ENCODE data around the gene RTN4RL2. TPM values are rescaled to one million over a fixed set of nuclear protein-coding genes. Genes with fewer than 3 reads are reported as not detected.

RTN4RL2 gene
- total and polyA plus RNA-seq, 10 of the 15 experiments (the other 5 are each of a cell fraction or from before 2014, with no cell fraction given): 0.14 to 1.1 (median 0.52) TPM; not detected in 4

DNA sequence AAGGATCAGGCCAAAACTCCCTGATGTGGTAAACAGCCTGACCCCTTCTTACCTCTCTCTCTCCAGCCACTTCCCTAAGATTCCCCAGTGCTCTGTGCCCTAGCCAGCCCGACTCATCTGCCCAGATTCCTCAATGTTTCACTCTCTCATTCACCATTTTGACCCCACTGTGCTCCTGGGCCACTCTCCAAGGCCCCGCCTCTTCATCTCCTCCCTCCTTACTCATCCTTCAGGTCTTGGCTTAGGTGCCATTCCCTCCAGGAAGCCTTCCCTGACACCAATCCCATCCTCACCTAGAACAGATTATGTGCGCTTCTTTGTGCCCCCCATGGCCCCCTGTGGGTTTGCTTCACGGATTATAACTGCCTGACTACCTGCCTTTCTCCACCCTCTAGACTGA, 46.6 kb upstream of the RTN4RL2 start:
- Histone ChIP-seq H3K79me2 (ENCODE audit: control insufficient read depth, insufficient read depth, low read length) (peaks cover 27% of the 10 kb centered on the region), H2AFZ (ENCODE audit: control insufficient read depth, low read depth, low read length) (no peak overlapping the region), H3K4me3 (no peak overlapping the region), H3K4me2 (ENCODE audit: control insufficient read depth, insufficient read depth) (peak overlapping the region; percentile 1; the same call in 1 of the 2 replicates), H3K27me3 (replicated peaks in 1 of 2; ENCODE audit: control insufficient read depth in 2 of 2, insufficient read depth in 2 of 2, low read length in 1 of 2) (no peaks in the 10 kb centered on the region), H3K9ac (ENCODE audit: control insufficient read depth, insufficient read depth, low read length) (no peak overlapping the region), H3K27ac (ENCODE audit: control insufficient read depth, insufficient read depth) (peak overlapping the region; percentile 2; the same call in 1 of the 2 replicates), H3K4me1 (ENCODE audit: control insufficient read depth, insufficient read depth, low read length) (peaks cover 22% of the 10 kb centered on the region), H3K9me3 (replicated peaks; ENCODE audit: control insufficient read depth, insufficient read depth, low read length) (no peaks in the 10 kb centered on the region; the same call in 2 of the 3 replicates), H4K20me1 (ENCODE audit: control insufficient read depth, insufficient read depth) (no peaks in the 10 kb centered on the region; the same call in 1 of the 2 replicates), H3K36me3 (ENCODE audit: control insufficient read depth in 2 of 2, insufficient read depth in 2 of 2, low read length in 1 of 2) (peaks cover 48 to 76% of the 10 kb centered on the region in 2 experiments)
- no peak for TF ChIP-seq WRNIP1 (IDR thresholded peaks at IDR 0.05; ENCODE audit: borderline replicate concordance, low read depth, low read length)
- no peak for TF ChIP-seq ZNF274 (IDR thresholded peaks at IDR 0.05; ENCODE audit: insufficient read depth, insufficient read length)
- no peak for TF ChIP-seq CHD2 (IDR thresholded peaks at IDR 0.05; ENCODE audit: borderline replicate concordance, low read depth, low read length)
- DNase-seq (ENCODE audit: low read depth, low spot score) (no peak), FAIRE-seq (no peak), ATAC-seq (no peak)
- CTCF ChIA-PET: no interaction called here
- POLR2A ChIA-PET: no interaction called here
- RAD21 ChIA-PET (ENCODE audit: unreplicated experiment): interaction anchor here (1.1 kb wide), 1 partner anchor 44 kb away, joined by 3 read pairs; no protein-coding TSS in a partner anchor
- intact Hi-C loops (cut with micrococcal nuclease; ENCODE audit: unreplicated experiment): no loop called here
- in situ Hi-C loops (cut with MboI): no loop called here
- WGBS (ENCODE audit: insufficient coverage, insufficient replicate concordance, low lambda C conversion rate, missing lambda C conversion rate): 98% methylated on average over 4 of the region's 4 CpGs
- SMC1A ChIA-PET (ENCODE audit: uncharacterized antibody, unreplicated experiment): interaction anchor here (0.7 kb wide), 1 partner anchor 16 kb away, joined by 4 read pairs; no protein-coding TSS in a partner anchor
- no TSS peak for BruUV-seq (replicated peaks)

GRCh38 chr11:57414612-57415212, 45.6 kb upstream of the RTN4RL2 start:
- no TSS peak for BruUV-seq (replicated peaks)
- ChIA-PET RAD21 (ENCODE audit: unreplicated experiment) (no interaction called here), SMC1A (ENCODE audit: uncharacterized antibody, unreplicated experiment) (no interaction called here), POLR2A (interaction anchor here (4.4 kb wide), 1 partner anchor 11 kb away, joined by 22 read pairs; no protein-coding TSS in a partner anchor), CTCF (no interaction called here)
- DNase-seq (ENCODE audit: low read depth, low spot score) (no peak), FAIRE-seq (no peak), ATAC-seq (peak; percentile 61)
- 87% methylated on average over 11 of the region's 11 CpGs for whole genome bisulfite sequencing (ENCODE audit: insufficient coverage, insufficient replicate concordance, low lambda C conversion rate, missing lambda C conversion rate)
- no peak overlapping the region for H3K4me2 ChIP-seq (ENCODE audit: control insufficient read depth, insufficient read depth)
- in situ Hi-C loops (cut with MboI) (no loop called here), intact Hi-C loops (cut with micrococcal nuclease; ENCODE audit: unreplicated experiment) (no loop called here)
- H3K79me2 ChIP-seq (ENCODE audit: control insufficient read depth, insufficient read depth, low read length): peaks cover 32% of the 10 kb centered on the region
- no peaks in the 10 kb centered on the region; the same call in 1 of the 2 replicates for H4K20me1 ChIP-seq (ENCODE audit: control insufficient read depth, insufficient read depth)
- no peak overlapping the region for H3K4me3 ChIP-seq
- H3K36me3 ChIP-seq (ENCODE audit: control insufficient read depth in 2 of 2, insufficient read depth in 2 of 2, low read length in 1 of 2): peaks cover 38 to 72% of the 10 kb centered on the region in 2 experiments
- H3K9ac ChIP-seq (ENCODE audit: control insufficient read depth, insufficient read depth, low read length): no peak overlapping the region
- H2AFZ ChIP-seq (ENCODE audit: control insufficient read depth, low read depth, low read length): no peak overlapping the region
- H3K27ac ChIP-seq (ENCODE audit: control insufficient read depth, insufficient read depth): no peak overlapping the region
- no peaks in the 10 kb centered on the region for H3K27me3 ChIP-seq (replicated peaks in 1 of 2; ENCODE audit: control insufficient read depth in 2 of 2, insufficient read depth in 2 of 2, low read length in 1 of 2)
- H3K4me1 ChIP-seq (ENCODE audit: control insufficient read depth, insufficient read depth, low read length): peaks cover 14% of the 10 kb centered on the region
- no peaks in the 10 kb centered on the region; the same call in 2 of the 3 replicates for H3K9me3 ChIP-seq (replicated peaks; ENCODE audit: control insufficient read depth, insufficient read depth, low read length)
- TF ChIP-seq, protein P1, sequence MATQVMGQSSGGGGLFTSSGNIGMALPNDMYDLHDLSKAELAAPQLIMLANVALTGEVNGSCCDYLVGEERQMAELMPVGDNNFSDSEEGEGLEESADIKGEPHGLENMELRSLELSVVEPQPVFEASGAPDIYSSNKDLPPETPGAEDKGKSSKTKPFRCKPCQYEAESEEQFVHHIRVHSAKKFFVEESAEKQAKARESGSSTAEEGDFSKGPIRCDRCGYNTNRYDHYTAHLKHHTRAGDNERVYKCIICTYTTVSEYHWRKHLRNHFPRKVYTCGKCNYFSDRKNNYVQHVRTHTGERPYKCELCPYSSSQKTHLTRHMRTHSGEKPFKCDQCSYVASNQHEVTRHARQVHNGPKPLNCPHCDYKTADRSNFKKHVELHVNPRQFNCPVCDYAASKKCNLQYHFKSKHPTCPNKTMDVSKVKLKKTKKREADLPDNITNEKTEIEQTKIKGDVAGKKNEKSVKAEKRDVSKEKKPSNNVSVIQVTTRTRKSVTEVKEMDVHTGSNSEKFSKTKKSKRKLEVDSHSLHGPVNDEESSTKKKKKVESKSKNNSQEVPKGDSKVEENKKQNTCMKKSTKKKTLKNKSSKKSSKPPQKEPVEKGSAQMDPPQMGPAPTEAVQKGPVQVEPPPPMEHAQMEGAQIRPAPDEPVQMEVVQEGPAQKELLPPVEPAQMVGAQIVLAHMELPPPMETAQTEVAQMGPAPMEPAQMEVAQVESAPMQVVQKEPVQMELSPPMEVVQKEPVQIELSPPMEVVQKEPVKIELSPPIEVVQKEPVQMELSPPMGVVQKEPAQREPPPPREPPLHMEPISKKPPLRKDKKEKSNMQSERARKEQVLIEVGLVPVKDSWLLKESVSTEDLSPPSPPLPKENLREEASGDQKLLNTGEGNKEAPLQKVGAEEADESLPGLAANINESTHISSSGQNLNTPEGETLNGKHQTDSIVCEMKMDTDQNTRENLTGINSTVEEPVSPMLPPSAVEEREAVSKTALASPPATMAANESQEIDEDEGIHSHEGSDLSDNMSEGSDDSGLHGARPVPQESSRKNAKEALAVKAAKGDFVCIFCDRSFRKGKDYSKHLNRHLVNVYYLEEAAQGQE (IDR thresholded peaks at IDR 0.05; ENCODE audit: low read depth, low read length): no peak
- TF ChIP-seq E4F1 (IDR thresholded peaks at IDR 0.05; ENCODE audit: borderline replicate concordance, partially characterized antibody) (no peak), NR2C1 (IDR thresholded peaks at IDR 0.05) (no peak), ASH2L (IDR thresholded peaks at IDR 0.05; ENCODE audit: borderline replicate concordance, low read depth) (no peak), NFIC (IDR thresholded peaks at IDR 0.05; ENCODE audit: low read depth, low read length) (no peak), YBX1 (IDR thresholded peaks at IDR 0.05) (no peak)

Measured in GM12878 (cell line).